Limb (tissue), 2 donors: ENCODE results near the gene AKNAD1.
"Not testable (repeated sequence)": the region's sequence is repeated elsewhere in the genome, so short reads cannot be mapped to it uniquely, and the experiment has no call there.

Source experiments
- DNase-seq, 2 donors: peaks; one replicate each; pipeline ENCODE4 v3.0.0-alpha.2; 2016; ENCODE audit errors: extremely low spot score in 2 of 2

Gene AKNAD1

GRCh38 chr1:108856994-108857393 lies at the start of gene AKNAD1:
Gene AKNAD1 (minus strand): TSS chr1:108857094. CDS start chr1:108852664, 4,430 bp downstream.
- no peak for DNase-seq

- DNase-seq: no peak
These were observed 44.2 kb upstream of the AKNAD1 start for GRCh38 chr1:108901106-108901505.

GRCh38 chr1:108897865-108898720 lies 41.2 kb upstream of the AKNAD1 start:
- DNase-seq: peak in 1 of 2 donors; percentile 78

GRCh38 chr1:108896146-108897145 lies 39.6 kb upstream of the AKNAD1 start:
- peak in 1 of 2 donors; percentile 28 for DNase-seq

GRCh38 chr1:108893141-108893530 lies 36.2 kb upstream of the AKNAD1 start:
- DNase-seq: no peak

- DNase-seq: no peak
These were observed 35.7 kb upstream of the AKNAD1 start for GRCh38 chr1:108892356-108893140.

GRCh38 chr1:108889706-108890384 lies 33.0 kb upstream of the AKNAD1 start:
- DNase-seq: no peak

- not testable (repeated sequence) for DNase-seq
These were observed 32.2 kb upstream of the AKNAD1 start for GRCh38 chr1:108889006-108889645.

- DNase-seq: no peak
These were observed 29.4 kb upstream of the AKNAD1 start for GRCh38 chr1:108886292-108886691.

GRCh38 chr1:108884968-108885367 lies 28.1 kb upstream of the AKNAD1 start:
- DNase-seq: no peak

- DNase-seq: no peak
These were observed 25.9 kb upstream of the AKNAD1 start for GRCh38 chr1:108882837-108883236.

GRCh38 chr1:108881369-108881768 lies 24.5 kb upstream of the AKNAD1 start:
- no peak for DNase-seq

- DNase-seq: no peak
These were observed 24.0 kb upstream of the AKNAD1 start for GRCh38 chr1:108880850-108881249.

- DNase-seq: no peak
These were observed 21.8 kb upstream of the AKNAD1 start for GRCh38 chr1:108878678-108879077.

- DNase-seq: no peak
These were observed 21.2 kb upstream of the AKNAD1 start for GRCh38 chr1:108878160-108878469.

- DNase-seq: peak; percentile 23 to 40
These were observed 20.7 kb upstream of the AKNAD1 start for GRCh38 chr1:108877348-108878159.

GRCh38 chr1:108871050-108871724 lies 14.3 kb upstream of the AKNAD1 start:
- no peak for DNase-seq

GRCh38 chr1:108865316-108865910 lies 8.5 kb upstream of the AKNAD1 start:
- no peak for DNase-seq

- no peak for DNase-seq
These were observed 7.1 kb upstream of the AKNAD1 start for GRCh38 chr1:108863984-108864383.
